Measurements from ENCODE around the gene TTBK2.

Gene TTBK2

DNA sequence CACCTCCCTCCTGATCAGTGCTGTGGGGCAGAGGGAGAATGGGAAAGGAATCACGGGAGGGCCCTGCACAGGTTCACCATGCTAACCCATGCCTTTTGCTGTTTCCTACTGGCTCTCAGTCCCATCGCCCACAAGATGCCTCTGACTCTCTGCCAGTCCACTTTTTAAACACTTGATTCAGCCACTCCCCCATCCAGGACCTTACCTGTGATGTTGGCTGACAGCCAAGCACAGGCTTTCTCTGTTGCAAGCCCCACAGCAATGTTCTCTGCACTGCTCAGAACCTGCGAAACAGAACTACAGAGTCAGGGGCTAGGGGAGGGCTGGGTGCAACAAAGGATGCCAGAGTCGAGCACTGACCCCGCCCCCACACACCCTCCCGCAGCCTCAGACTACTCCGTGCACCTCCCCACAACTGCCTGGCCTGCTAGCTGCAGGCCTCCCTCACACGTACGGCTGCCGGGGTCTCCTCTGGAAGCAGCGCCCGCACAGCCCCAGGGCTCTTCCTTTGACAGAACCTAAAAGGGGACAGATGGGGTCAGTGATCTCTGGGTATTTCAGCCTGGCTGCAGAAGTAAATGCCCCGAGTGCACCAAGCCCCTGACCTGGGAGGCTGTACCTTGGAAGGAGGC is 192.7 kb downstream of the TTBK2 start:
- DNase-seq (ENCODE audit: low read depth): no peak

DNA sequence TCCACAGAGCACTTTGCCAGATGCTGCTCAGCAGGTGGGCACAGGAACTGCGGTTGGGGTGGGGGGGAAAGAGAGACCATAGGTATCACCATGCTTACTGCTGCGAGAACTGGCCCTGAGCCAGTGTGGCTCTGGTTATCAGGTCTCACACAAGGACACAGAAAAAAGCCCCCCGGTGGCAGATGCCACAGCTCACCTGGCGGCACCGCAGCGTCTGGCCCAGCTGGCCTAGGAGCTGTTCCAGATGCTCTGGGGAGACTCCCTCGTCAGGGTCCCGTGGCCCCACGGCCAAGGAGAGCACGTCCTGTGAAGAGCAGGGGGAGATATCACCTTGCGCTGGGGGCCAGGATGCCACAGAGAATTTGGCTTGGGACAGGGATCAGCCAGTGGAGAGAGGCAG is 194.5 kb downstream of the TTBK2 start:
- no peak for DNase-seq (ENCODE audit: low read depth)

DNA sequence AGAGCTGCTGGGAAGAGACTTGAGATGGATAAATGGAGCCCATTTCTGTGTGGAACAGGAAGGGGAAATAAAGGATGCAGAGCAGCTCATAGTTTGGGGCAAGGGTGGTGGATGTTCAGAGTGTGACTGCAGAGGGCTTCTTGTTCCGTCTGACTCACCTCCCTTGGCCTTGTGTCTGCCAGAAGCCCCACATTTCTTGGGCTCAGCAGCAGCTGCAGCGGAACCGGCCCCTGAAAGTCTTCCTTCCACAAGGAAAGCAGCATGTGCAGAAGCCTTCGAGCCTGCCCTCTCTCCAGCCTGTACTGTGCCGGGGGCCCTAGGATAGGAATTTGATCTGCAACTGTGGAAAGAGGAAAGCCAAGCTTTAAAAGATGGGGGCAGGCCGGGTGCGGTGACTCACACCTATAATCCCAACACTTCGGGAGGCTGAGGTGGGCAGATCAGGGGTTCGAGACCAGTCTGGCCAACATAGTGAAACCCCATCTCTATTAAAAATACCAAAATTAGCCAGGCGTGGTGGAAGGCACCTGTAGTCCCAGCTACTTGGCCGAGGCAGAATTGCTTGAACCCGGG is 195.2 kb downstream of the TTBK2 start:
- no peak for DNase-seq (ENCODE audit: low read depth)

DNA sequence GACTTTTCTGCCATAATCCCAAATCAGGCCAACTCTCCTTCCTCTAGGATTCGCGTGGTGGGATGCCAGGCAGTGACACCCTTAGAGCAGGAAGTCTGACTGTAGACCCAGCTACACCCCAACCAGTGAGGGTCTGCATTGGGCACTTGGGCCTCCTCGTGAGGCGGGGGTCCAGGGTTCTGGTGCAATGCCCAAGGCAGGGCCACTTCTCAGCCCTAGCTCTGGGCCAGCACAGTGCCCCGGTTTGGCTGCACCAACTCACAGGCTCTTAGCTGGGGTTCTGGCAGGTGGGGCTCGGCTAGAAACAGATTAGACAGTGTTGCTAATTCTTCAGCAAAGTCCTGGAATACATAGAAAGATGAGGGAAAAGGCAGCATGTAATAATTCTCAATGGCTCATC is 196.3 kb downstream of the TTBK2 start:
- no peak for DNase-seq (ENCODE audit: low read depth)

DNA sequence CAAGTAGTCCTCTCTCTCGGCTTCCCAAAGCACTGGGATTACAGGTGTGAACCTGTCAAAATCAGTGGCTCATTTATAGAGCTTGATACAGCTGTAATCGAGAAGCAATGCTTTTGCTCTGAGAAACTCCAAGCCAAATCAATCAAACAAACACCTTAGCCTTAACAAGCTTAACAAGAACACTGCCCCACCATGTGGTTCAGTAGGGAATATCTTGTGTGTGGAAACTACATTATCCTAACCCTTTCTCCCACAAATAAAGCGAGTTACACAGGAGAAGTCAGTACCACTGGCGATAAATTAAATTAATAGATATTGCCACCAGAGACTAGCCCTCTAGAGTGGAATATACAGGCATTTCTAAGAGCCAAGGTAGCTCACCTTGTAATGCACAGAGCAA is 197.5 kb downstream of the TTBK2 start:
- no peak for DNase-seq (ENCODE audit: low read depth)

DNA sequence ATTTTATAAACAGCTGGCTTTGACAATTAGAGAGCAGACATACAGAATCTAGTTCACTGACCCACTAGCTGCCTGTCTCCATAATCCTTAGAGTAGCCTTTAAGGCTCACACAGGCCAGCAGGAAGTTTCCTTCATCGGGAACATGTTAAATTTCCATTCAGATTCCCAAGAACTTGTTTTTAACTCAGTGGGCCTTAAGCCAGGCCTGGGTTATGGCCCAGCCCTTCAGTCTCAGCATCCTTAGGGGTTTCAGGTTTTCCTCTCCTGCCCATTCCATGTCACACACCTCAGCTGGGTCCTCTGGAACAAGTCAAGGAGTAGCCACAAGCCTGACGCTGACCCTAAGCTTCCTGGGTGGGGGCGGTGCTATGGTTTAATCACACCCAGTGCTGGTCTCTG is 198.7 kb downstream of the TTBK2 start:
- no peak for DNase-seq (ENCODE audit: low read depth)

DNA sequence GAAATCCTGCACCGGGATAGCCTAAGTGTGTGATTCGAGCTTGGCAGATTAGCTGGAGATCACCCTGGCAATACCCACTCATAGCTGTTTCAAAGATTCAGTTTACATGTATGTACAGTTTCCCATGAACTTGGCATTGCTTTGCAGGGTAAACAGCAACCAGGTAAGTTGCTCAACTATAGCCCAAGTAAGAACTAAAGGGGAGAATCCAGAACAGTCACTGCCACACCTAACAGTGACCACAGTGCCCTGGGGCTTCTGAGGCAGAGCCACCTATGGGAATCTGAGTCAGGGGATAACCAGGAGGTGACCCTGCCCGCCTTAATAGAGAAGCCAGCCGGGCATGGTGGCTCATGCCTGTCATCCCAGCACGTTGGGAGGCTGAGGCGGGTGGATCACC is 199.6 kb downstream of the TTBK2 start:
- DNase-seq (ENCODE audit: low read depth): no peak

DNA sequence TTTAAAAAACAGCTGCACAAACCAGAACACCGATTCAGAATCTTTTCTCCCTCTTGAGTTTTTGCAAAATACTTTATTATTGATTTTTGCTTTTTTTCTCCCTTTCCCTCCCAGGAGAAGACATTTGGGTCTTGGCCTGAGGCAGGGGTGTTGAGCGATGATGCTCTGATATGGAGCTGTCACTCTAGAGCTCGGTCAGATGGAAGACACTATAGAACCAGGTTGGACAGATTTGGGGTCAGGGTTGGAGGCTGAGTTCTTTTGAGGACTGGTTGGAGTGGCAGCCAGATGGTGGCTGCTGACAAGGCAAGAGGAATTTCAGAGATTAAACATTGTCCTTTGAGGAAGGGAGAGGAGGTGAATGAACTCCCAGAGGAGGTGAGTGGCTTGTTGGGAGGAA is 200.5 kb downstream of the TTBK2 start:
- no peak for DNase-seq (ENCODE audit: low read depth)

DNA sequence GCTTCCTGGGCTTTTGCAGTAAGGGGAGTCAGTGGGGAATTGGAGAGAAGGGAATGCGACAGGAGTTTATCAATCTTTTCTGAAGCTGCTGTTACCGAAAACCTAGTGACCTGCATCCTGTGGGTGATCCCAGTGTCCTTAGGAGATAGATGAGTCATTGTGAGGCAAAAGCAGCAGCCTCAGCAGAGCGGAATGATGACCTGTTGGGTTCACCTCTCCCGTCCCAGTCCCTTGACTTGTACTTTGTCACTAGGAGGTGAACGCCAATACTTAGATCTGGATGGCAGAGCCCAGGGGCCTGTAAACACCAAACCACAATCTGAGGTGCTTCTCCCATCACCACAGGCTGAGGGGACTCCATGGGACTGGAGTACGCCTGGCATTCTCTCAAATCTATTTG is 201.5 kb downstream of the TTBK2 start:
- DNase-seq (ENCODE audit: low read depth): no peak

DNA sequence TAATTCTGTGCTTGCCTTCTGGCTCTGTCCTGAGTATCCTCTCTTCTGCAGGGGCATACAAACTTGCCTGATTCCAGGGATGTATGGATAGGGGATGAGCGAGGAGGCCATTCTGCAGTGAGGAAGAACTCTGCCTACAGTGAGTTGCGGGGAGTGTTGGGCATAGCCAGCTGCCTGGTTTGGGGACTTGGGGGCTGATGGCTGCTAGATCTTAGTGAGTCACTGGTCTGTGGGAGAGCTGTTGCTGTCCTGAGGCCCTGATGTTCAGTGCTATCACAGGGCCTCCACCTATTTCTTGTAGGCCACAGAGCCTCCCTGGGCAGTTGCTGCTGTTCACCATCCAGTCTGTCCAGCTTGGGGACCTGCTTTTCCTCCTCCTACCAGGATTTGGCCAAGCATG is 204.0 kb downstream of the TTBK2 start:
- no peak for DNase-seq (ENCODE audit: low read depth)

DNA sequence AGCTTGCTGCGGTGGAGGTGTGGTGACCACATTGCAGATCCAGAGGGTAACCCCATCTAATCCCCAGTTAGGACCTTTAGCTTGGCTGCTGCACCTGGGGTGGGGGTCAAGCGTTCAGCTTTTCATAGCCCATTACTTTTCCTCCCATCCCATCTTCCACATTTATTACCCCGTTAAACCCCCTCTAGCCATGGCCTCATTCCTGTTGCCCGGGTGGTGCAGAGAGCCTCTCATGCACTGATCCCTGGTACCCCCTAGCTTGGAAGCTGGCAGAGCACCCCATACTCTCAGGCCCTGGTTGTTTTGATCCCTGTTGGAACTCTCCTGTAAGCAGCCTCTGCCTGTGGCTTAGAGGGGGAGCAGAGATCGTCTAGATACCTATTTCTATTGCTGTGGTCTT is 204.5 kb downstream of the TTBK2 start:
- DNase-seq (ENCODE audit: low read depth): no peak

DNA sequence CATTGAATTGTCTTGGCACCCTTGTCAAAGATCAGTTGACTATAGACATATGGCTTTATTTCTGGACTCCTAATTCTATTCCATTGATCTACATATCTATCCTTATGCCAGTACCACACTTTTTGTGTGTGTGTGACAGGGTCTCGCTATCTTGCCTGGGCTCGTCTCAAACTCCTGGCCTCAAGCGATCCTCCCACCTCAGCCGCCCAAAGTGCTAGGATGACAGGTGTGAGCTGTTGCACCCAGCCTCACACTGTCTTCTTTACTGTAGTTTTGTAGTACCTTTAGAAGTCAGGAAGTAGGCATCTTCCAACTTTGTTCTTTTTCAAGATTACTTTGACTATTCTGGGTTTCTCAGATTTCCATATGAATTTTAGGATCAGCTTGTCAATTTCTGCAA is 208.0 kb downstream of the TTBK2 start:
- DNase-seq (ENCODE audit: low read depth): no peak

DNA sequence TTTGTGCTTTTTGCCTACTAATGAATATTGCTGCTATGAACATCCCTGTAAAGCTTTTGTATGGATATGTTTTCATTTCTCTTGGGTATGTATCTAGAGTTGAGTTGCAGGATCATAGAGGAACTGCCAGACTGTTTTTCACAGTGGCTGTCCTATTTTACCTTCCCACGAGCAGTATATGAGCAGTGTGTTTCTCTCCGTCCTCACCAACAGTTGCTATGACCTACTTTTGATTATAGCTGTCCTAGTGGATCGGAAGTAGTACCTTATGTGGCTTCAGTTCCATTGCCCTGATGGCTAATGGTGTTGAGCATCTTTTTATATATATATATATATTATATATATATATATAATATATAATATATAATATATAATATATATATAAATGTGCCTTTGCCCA is 208.8 kb downstream of the TTBK2 start:
- no peak for DNase-seq (ENCODE audit: low read depth)

DNA sequence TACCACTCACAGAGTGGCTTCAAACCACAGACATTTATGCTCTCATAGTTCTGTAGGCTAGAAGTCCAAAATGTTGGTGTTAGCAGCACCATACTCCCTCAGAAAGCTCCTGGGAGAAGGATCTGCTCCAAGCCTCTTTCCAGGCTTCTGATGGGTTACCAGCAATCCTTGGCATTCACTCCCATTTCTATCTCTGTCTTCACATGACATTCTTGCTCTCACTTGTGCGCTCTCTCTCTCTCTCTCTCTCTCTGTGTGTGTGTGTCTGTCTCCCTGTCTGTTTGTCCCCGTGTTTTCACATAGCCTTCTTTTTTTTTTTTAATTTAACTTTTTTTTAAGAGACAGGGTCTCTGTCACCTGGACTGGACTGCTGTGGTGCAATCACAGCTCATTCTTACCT is 209.9 kb downstream of the TTBK2 start:
- DNase-seq (ENCODE audit: low read depth): no peak

DNA sequence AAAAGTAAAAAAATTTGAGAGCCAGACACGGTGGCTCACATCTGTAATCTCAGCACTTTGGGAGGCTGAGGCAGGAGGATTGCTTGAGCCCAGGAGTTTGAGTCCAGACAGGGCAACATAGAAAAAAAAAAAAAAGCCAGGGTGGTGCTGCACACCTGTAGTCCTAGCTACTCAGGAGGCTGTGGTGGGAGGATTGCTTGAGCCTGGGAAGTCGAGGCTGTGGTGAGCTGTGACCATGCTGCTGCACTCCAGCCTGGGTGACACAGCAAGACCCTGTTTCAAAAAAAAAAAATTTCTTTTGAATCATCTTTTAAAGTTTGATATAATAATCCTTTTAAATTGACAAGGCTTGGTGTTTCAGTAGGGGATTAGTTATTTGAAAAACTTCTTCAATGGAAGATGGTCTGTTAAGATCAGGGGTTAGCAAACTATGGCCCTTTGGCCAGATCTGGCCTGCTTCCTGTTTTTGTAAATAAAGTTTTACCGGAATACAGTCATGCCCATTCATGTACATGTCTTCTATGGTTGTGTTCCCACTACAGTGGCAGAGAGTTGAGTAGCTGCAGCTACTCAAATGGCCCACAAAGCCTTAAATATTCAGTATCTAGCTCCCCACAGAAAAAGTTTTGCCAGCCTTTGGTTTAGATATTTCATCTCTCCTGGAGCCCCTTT is 212.6 kb downstream of the TTBK2 start:
- DNase-seq (ENCODE audit: low read depth): no peak

DNA sequence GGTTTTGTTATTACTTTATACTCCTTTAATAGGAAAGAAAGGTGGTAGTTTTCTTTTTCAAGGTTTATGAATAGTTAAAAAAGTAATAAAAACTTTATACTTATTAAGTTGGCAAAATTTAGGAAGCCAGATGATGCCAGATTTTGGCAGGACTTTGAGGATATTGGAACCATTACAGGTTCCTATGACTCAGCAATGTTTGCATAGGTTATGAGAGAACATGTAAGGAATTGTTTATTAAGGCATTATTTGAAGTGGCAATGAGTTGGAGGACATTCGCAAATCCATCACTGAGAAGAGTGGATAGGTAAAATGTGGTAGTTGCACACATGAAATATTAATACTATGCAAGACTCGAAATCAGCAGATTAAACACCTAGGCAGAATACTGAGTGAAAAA is 213.5 kb downstream of the TTBK2 start:
- DNase-seq (ENCODE audit: low read depth): no peak

DNA sequence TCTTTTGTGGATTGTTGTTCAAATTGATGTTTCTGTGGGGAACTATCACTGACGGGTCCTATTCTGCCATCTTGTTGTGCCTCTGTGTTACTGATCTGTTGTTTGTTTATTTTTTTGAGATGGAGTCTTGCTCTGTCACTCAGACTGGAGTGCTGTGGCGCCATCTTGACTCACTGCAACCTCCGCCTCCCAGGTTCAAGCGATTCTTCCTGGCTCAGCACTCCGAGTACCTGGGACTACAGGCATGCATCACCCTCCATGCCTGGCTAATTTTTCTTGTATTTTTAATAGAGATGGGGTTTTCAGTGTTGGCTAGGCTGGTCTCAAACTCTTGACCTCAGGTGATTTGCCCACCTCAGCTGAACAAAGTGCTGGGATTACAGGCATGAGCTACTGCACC is 215.2 kb downstream of the TTBK2 start:
- no peak for DNase-seq (ENCODE audit: low read depth)

DNA sequence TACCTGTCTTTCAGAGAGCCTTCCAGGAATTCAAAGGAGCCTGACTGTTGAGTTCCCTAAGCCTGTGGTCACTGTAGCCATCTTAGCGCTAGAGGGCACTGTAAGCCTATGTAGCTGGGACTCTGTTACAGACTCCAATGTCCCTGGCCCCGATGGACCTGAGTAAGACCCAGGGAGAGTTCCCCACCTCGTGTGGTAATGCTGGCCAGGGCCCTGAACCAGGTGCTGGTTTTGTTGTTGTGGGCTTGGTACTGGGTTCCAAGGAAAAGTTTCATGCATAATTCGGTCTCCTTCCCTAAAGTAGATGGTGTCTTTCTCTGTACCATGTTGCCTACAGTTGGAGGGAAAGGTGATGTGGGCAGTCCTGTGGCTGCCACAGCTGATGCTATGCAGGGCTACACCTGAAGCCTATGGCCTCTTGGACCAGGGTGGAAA is 216.1 kb downstream of the TTBK2 start:
- DNase-seq (ENCODE audit: low read depth): peak; percentile 47

DNA sequence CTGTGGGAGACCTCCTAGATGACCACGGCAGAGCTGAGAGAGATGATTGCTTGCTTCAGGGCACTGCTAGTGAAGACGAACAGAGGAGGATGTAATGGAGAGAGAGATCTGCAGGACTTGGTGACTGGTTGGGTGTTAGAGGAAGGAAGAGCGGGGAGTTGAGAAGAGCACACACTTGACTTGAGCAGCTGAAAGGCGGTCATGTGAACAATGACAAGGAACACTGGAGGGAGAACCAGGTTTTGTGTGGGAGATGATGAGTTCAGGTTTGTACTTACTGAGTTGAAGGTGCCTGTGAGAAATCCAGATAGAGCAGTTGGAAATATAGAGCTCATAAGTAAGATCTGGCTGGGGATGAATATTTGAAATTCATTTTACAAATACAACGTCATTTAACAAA is 224.0 kb downstream of the TTBK2 start:
- no peak for DNase-seq (ENCODE audit: low read depth)

DNA sequence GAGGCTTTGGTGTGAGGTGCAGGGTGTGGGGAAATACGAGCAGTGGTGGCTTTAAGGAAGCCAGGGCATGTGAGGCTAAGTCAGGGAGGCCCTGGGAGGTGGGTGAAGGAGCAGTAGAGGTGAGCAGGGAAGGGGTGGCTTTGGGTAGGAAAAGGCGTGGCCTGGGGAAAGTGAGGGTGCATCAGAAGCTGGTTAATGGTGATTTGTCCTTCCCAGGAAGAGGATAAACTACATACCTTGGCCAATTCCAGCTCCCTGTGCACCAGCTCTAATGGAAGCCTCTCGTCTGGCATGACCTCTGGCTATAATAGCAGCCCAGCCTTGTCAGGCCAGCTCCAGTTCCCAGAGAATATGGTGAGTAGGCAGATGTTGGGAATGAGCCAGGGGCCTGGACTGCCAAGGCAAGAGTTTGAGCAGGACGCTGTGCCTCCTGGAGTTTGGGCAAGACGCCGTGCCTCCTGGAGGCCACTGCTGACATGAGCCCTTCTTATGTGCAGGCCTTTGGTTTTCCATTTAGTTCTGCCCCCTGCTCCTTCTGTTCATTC is 225.0 kb downstream of the TTBK2 start:
- DNase-seq (ENCODE audit: low read depth): no peak

DNA sequence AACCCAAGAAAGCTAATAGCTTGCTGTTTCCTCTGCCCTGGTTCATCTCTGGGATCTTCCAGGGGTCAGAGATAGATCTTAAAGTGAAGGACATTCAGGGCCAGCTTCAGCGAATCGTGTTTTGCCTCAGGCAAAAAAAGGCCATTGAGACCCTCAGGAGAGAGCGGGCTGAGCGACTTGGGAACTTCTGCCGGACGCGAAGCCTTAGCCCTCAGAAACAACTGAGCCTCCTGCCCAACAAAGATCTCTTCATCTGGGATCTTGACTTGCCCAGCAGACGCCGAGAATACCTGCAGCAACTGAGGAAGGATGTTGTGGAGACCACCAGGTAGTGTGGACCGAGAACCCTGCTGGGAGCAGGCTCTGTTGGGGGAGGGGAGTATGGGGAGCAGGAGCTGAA is 226.2 kb downstream of the TTBK2 start:
- no peak for DNase-seq (ENCODE audit: low read depth)

DNA sequence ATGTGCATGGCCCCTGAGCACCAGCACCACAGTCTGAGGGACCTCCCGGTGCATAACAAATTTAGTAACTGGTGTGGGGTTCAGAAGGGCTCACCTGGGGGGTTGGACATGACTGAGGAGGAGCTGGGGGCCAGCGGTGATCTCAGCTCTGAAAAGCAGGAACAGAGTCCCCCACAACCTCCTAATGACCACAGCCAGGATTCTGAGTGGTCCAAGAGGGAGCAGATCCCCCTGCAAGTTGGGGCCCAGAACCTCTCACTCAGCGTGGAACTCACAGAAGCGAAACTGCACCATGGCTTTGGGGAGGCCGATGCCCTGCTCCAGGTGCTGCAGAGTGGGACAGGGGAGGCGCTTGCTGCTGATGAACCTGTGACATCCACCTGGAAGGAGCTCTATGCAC is 226.6 kb downstream of the TTBK2 start:
- DNase-seq (ENCODE audit: low read depth): no peak

DNA sequence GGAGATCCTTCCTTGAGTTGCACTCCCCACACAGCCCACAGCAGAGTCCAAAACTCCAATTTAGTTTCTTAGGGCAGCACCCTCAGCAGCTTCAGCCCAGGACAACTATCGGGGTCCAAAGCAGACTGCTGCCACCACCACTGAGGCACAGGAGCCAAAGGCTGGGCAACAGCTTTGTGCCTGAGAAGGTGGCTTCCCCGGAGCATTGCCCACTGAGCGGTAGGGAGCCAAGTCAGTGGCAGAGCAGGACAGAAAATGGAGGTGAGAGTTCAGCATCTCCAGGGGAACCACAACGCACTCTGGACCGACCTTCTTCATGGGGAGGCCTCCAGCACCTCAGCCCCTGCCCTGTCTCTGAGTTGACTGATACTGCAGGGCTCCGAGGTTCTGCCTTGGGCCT is 227.1 kb downstream of the TTBK2 start:
- DNase-seq (ENCODE audit: low read depth): no peak

DNA sequence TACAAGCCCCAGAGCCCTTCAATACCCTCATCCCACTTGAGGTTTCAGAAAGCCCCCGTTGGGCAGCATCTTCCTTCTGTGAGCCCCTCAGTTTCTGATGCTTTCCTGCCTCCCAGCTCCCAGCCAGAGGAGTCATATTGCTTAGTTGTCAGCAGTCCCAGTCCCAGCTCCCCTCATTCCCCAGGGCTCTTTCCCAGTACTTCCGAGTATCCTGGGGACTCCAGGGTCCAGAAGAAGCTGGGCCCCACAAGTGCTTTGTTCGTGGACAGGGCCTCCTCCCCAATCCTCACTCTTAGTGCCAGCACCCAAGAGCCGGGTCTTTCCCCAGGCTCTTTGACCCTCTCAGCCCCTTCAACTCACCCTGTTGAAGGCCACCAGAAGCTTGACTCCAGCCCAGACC is 227.6 kb downstream of the TTBK2 start:
- DNase-seq (ENCODE audit: low read depth): no peak
